Upper lobe of right lung (tissue), 1 donor: Measurements from ENCODE around the gene NT5C2. TPM values are rescaled to one million over a fixed set of nuclear protein-coding genes. Genes with fewer than 3 reads are reported as not detected.

Experiments
- ATAC-seq: fragments of 200-7000 bp; cut with Tn5 transposase; one replicate; pipeline ENCODE4 v1.9.1; 2020; ENCODE audit warnings: mild to moderate bottlenecking, moderate library complexity
- DNase-seq: peaks from one replicate; pipeline ENCODE4 v3.0.0-alpha.2; 2020
- H3K27ac ChIP-seq: fragments of 200-600 bp; one replicate; pipeline ENCODE4 v1.8.0; 2022
- H3K27me3 ChIP-seq: fragments of 200-600 bp; one replicate; pipeline ENCODE4 v1.8.0; 2022; ENCODE audit warnings: mild to moderate bottlenecking
- H3K36me3 ChIP-seq: fragments of 200-600 bp; one replicate; pipeline ENCODE4 v1.8.0; 2022
- H3K4me1 ChIP-seq: fragments of 200-600 bp; one replicate; pipeline ENCODE4 v1.8.0; 2022
- H3K4me3 ChIP-seq: fragments of 200-600 bp; one replicate; pipeline ENCODE4 v1.8.0; 2022; ENCODE audit warnings: mild to moderate bottlenecking
- H3K9me3 ChIP-seq: fragments of 200-600 bp; one replicate; pipeline ENCODE4 v1.8.0; 2022
- CTCF ChIP-seq: fragments of 200-600 bp; IDR thresholded peaks from one replicate; pipeline ENCODE4 v1.8.0; 2022; ENCODE audit warnings: antibody characterized with exemption
- intact Hi-C: fragments of 100-400 bp; cut with DNase I; formaldehyde crosslinking; loops from one replicate; pipeline ENCODE4 v1.11.0; 2022
- total RNA-seq: library from RNA; stranded (reverse); fragmentation: NEBNext Ultra II Directional; extraction: Animal tissue kit (Norgen Biotek cat#: 25700); gene quantifications from one replicate; pipeline ENCODE4 v1.2.1, GENCODE V29; 2021
- donor health status: DM: no; HTN: yes; CAD: no; lungs with severe emphysema.

Gene NT5C2
- total RNA-seq, 1 donor from 2014 or later, result 92.7 TPM

- H3K27me3 ChIP-seq, result no peaks in the 10 kb centered on the region
- DNase-seq, result peak; percentile 74
- no peaks in the 10 kb centered on the region for H3K9me3 ChIP-seq
- peak; percentile 43 for TF ChIP-seq CTCF
- peaks cover 8% of the 10 kb centered on the region for H3K4me1 ChIP-seq
- intact Hi-C loops, result no loop called here
- H3K36me3 ChIP-seq, result peaks cover 7% of the 10 kb centered on the region
- peak; percentile 95 for ATAC-seq
- no peak overlapping the region for H3K27ac ChIP-seq
- H3K4me3 ChIP-seq, result peak overlapping the region; percentile 36
These were observed 139.2 kb downstream of the NT5C2 start for GRCh38 chr10:103053659-103054581.

GRCh38 chr10:103049237-103049636 lies 143.8 kb downstream of the NT5C2 start:
- no peak for TF ChIP-seq CTCF
- peaks cover 8% of the 10 kb centered on the region for H3K4me1 ChIP-seq
- H3K27me3 ChIP-seq, result no peaks in the 10 kb centered on the region

GRCh38 chr10:103047381-103047780 lies 145.7 kb downstream of the NT5C2 start:
- H3K27ac ChIP-seq, result no peak overlapping the region
- no peaks in the 10 kb centered on the region for H3K27me3 ChIP-seq

More at GRCh38 chr10:103049237-103049636, 143.8 kb downstream of the NT5C2 start:
- H3K36me3 ChIP-seq, result no peaks in the 10 kb centered on the region
- no peak overlapping the region for H3K4me3 ChIP-seq
- intact Hi-C loops, result no loop called here
- H3K27ac ChIP-seq, result no peak overlapping the region
- DNase-seq, result no peak
- ATAC-seq, result no peak
- no peaks in the 10 kb centered on the region for H3K9me3 ChIP-seq

GRCh38 chr10:103045961-103046360 lies 147.1 kb downstream of the NT5C2 start:
- intact Hi-C loops, result no loop called here
- Histone ChIP-seq H3K27ac (no peak overlapping the region), H3K9me3 (no peaks in the 10 kb centered on the region), H3K27me3 (no peaks in the 10 kb centered on the region), H3K4me1 (no peaks in the 10 kb centered on the region), H3K4me3 (no peak overlapping the region), H3K36me3 (no peaks in the 10 kb centered on the region)
- ATAC-seq (no peak), DNase-seq (no peak)
- no peak for TF ChIP-seq CTCF

More at GRCh38 chr10:103047381-103047780, 145.7 kb downstream of the NT5C2 start:
- Histone ChIP-seq H3K4me3 (no peak overlapping the region), H3K36me3 (no peaks in the 10 kb centered on the region), H3K9me3 (no peaks in the 10 kb centered on the region), H3K4me1 (no peaks in the 10 kb centered on the region)
- ATAC-seq (no peak), DNase-seq (no peak)
- TF ChIP-seq CTCF, result no peak
- intact Hi-C loops, result no loop called here

GRCh38 chr10:103044942-103045489 lies 148.1 kb downstream of the NT5C2 start:
- intact Hi-C loops, result no loop called here
- Histone ChIP-seq H3K4me1 (no peaks in the 10 kb centered on the region), H3K9me3 (no peaks in the 10 kb centered on the region)

More at GRCh38 chr10:103044942-103045489, 148.1 kb downstream of the NT5C2 start:
- H3K27ac ChIP-seq, result no peak overlapping the region
- no peaks in the 10 kb centered on the region for H3K27me3 ChIP-seq
- no peak for ATAC-seq
- TF ChIP-seq CTCF, result no peak
- DNase-seq, result no peak
- H3K36me3 ChIP-seq, result no peaks in the 10 kb centered on the region
- no peak overlapping the region for H3K4me3 ChIP-seq
